DMS79 treated with DMSO at 0.1 percent for 48 hours (cell line): ENCODE measurements around the gene CELSR1.

Experiments used
- DNase-seq: peaks from one replicate; lab custom pipeline; 2025; lab: John Stamatoyannopoulos, UW

CELSR1 gene

GRCh38 chr22:46376111-46376510 is 161.3 kb downstream of the CELSR1 start:
- DNase-seq: no peak

- no peak for DNase-seq
Measured at GRCh38 chr22:46374663-46375474, 162.6 kb downstream of the CELSR1 start.

GRCh38 chr22:46373921-46374662 is 163.3 kb downstream of the CELSR1 start:
- DNase-seq: peak; percentile 82

- DNase-seq: peak; percentile 30
Measured at GRCh38 chr22:46373159-46373558, 164.3 kb downstream of the CELSR1 start.

- DNase-seq: no peak
Measured at GRCh38 chr22:46372686-46373085, 164.7 kb downstream of the CELSR1 start.

GRCh38 chr22:46371623-46372226 is 165.7 kb downstream of the CELSR1 start:
- DNase-seq: no peak

GRCh38 chr22:46370584-46371291 is 166.7 kb downstream of the CELSR1 start:
- no peak for DNase-seq

- no peak for DNase-seq
Measured at GRCh38 chr22:46369716-46370583, 167.5 kb downstream of the CELSR1 start.

- DNase-seq: no peak
Measured at GRCh38 chr22:46368871-46369715, 168.3 kb downstream of the CELSR1 start.

GRCh38 chr22:46368422-46368821 is 169.0 kb downstream of the CELSR1 start:
- DNase-seq: no peak

GRCh38 chr22:46367707-46368191 is 169.7 kb downstream of the CELSR1 start:
- no peak for DNase-seq

GRCh38 chr22:46366801-46367706 is 170.4 kb downstream of the CELSR1 start:
- no peak for DNase-seq

GRCh38 chr22:46366327-46366731 is 171.1 kb downstream of the CELSR1 start:
- DNase-seq: no peak

- DNase-seq: no peak
Measured at GRCh38 chr22:46365166-46365624, 172.2 kb downstream of the CELSR1 start.

GRCh38 chr22:46364341-46365165 is 172.9 kb downstream of the CELSR1 start:
- DNase-seq: no peak

GRCh38 chr22:46363611-46364321 is 173.7 kb downstream of the CELSR1 start:
- no peak for DNase-seq

- no peak for DNase-seq
Measured at GRCh38 chr22:46362934-46363515, 174.4 kb downstream of the CELSR1 start.
